Smooth muscle cell (in vitro differentiated cells): ENCODE data around the gene TEC. TPM values are rescaled to one million over a fixed set of nuclear protein-coding genes. Genes with fewer than 3 reads are reported as not detected.

Source experiments
- DNase-seq: peaks from one replicate; lab custom pipeline; 2025; ENCODE audit not compliant: unreplicated experiment; lab: John Stamatoyannopoulos, UW
- H2AFZ ChIP-seq: fragments of 200-600 bp; sonication (generic); 2 replicates; pipeline ENCODE4 v1.6.0; 2016; ENCODE audit warnings: antibody characterized with exemption, low read depth, mild to moderate bottlenecking
- H3F3A ChIP-seq: fragments of 200-600 bp; sonication (generic); 2 replicates; pipeline ENCODE4 v1.6.0; 2017; ENCODE audit warnings: antibody characterized with exemption, low read depth
- H3K27ac ChIP-seq: fragments of 200-600 bp; sonication (generic); 2 replicates; pipeline ENCODE4 v1.5.1; 2016; ENCODE audit warnings: low read depth, mild to moderate bottlenecking
- H3K27me3 ChIP-seq: fragments of 200-600 bp; sonication (generic); 2 replicates; pipeline ENCODE4 v1.6.1; 2016; ENCODE audit warnings: low read depth, mild to moderate bottlenecking
- H3K36me3 ChIP-seq: fragments of 200-600 bp; sonication (generic); 2 replicates; pipeline ENCODE4 v1.5.1; 2016; ENCODE audit warnings: low read depth
- H3K4me1 ChIP-seq: fragments of 200-600 bp; sonication (generic); 2 replicates; pipeline ENCODE4 v1.5.1; 2016; ENCODE audit warnings: low read depth
- H3K4me2 ChIP-seq: fragments of 200-600 bp; sonication (generic); 2 replicates; pipeline ENCODE4 v1.6.0; 2016; ENCODE audit warnings: mild to moderate bottlenecking
- H3K4me3 ChIP-seq: fragments of 200-600 bp; sonication (generic); 2 replicates; pipeline ENCODE4 v1.5.1; 2016; ENCODE audit warnings: mild to moderate bottlenecking
- H3K79me2 ChIP-seq: fragments of 200-600 bp; sonication (generic); 2 replicates; pipeline ENCODE4 v1.6.0; 2016; ENCODE audit warnings: low read depth, mild to moderate bottlenecking
- H3K9ac ChIP-seq: fragments of 200-600 bp; sonication (generic); 2 replicates; pipeline ENCODE4 v1.6.0; 2016; ENCODE audit warnings: low read depth
- H3K9me3 ChIP-seq: fragments of 200-600 bp; sonication (generic); replicated peaks from 2 replicates; pipeline ENCODE4 v1.5.1; 2016; ENCODE audit warnings: low read depth
- H4K20me1 ChIP-seq: fragments of 200-600 bp; sonication (generic); 2 replicates; pipeline ENCODE4 v1.6.0; 2016; ENCODE audit warnings: low read depth
- WGBS: methylation state at CpG from one replicate; pipeline ENCODE4 v1.1.7; 2016; ENCODE audit warnings: low lambda C conversion rate; 5-methylcytosine and 5-hydroxymethylcytosine counted together
- polyA plus RNA-seq: library from polyadenylated mRNA; unstranded; fragments of >200 nt; fragmentation: Nextera tagmentation; extraction: Ambion mirVana; gene quantifications from 2 replicates; pipeline ENCODE4 v1.2.1, GENCODE V29; 2016
- total RNA-seq: library from RNA; depleted of rRNA; stranded (reverse); fragments of >200 nt; gene quantifications from 2 replicates; pipeline ENCODE4 v1.2.3, GENCODE V29; 2014
- TF ChIP-seq, protein P1 (sequence below): fragments of 200-600 bp; sonication (generic); IDR thresholded peaks from 2 replicates; pipeline ENCODE4 v1.5.1; 2017; ENCODE audit warnings: borderline replicate concordance, mild to moderate bottlenecking, antibody characterized with exemption; ENCODE audit not compliant: insufficient read depth, poor library complexity, severe bottlenecking

Gene TEC
- total and polyA plus RNA-seq, 2 experiments from 2014 or later: 0.14 to 1.8 TPM

DNA sequence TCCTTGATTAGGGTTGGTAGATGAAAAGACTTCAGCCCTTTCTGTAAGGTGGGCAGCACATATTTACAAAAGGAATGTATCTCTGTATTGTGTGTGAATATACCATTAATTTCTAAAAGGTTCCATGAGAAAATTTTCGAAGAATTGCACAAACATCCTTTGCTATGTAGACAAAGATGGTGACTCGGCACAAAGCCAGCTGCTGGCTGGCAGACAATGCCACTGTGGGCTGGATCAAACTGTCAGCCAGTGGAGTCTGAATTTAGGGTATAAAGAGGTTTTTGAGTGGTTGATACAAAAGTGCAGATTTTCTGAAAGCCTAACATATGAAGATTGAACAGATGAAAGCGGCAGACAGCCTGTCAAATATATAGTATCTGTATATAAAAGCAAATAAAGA, 129.9 kb downstream of the TEC start:
- WGBS: 86% methylated on average over 3 of the region's 3 CpGs
- H3K36me3 ChIP-seq: no peaks in the 10 kb centered on the region
- no peaks in the 10 kb centered on the region for H4K20me1 ChIP-seq

GRCh38 chr4:48138936-48139335, 130.7 kb downstream of the TEC start:
- Histone ChIP-seq H2AFZ (no peak overlapping the region), H3F3A (no peaks in the 10 kb centered on the region), H3K4me2 (no peak overlapping the region), H3K79me2 (no peaks in the 10 kb centered on the region), H3K4me1 (no peaks in the 10 kb centered on the region), H3K27ac (no peak overlapping the region), H3K36me3 (no peaks in the 10 kb centered on the region), H3K4me3 (no peak overlapping the region), H3K9ac (no peak overlapping the region), H3K27me3 (no peaks in the 10 kb centered on the region), H3K9me3 (no peaks in the 10 kb centered on the region), H4K20me1 (no peaks in the 10 kb centered on the region)
- WGBS: 98% methylated on average over 3 of the region's 3 CpGs
- no peak for DNase-seq
- TF ChIP-seq, protein P1, sequence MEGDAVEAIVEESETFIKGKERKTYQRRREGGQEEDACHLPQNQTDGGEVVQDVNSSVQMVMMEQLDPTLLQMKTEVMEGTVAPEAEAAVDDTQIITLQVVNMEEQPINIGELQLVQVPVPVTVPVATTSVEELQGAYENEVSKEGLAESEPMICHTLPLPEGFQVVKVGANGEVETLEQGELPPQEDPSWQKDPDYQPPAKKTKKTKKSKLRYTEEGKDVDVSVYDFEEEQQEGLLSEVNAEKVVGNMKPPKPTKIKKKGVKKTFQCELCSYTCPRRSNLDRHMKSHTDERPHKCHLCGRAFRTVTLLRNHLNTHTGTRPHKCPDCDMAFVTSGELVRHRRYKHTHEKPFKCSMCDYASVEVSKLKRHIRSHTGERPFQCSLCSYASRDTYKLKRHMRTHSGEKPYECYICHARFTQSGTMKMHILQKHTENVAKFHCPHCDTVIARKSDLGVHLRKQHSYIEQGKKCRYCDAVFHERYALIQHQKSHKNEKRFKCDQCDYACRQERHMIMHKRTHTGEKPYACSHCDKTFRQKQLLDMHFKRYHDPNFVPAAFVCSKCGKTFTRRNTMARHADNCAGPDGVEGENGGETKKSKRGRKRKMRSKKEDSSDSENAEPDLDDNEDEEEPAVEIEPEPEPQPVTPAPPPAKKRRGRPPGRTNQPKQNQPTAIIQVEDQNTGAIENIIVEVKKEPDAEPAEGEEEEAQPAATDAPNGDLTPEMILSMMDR: no peak

More for the DNA sequence above, 129.9 kb downstream of the TEC start:
- no peak for DNase-seq
- Histone ChIP-seq H3K4me3 (no peak overlapping the region), H3F3A (no peaks in the 10 kb centered on the region), H2AFZ (no peak overlapping the region), H3K4me1 (no peaks in the 10 kb centered on the region), H3K4me2 (no peak overlapping the region), H3K79me2 (no peaks in the 10 kb centered on the region), H3K27me3 (no peaks in the 10 kb centered on the region), H3K9me3 (no peaks in the 10 kb centered on the region), H3K27ac (no peak overlapping the region), H3K9ac (no peak overlapping the region)
- TF ChIP-seq, protein P1: no peak

DNA sequence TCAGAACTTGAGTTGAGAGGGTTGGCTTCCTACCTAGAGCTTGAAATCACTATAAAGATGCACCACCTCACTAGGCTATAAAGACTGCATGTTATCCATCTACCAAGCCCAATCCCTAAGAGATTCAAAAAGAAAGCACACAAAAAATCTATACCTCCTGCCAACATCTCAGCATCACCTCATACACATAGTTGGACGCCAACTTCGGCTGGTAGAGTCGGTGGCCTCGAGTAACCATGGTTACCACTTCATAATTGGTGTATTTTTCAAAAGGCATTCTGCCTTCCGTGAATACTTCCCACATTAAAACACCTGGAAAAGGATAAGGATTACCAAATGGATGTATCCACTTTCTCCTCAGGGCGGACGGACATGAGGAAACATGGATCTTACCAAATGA, 131.1 kb downstream of the TEC start:
- H3K4me2 ChIP-seq: no peak overlapping the region
- WGBS: 98% methylated on average over 7 of the region's 7 CpGs
- no peaks in the 10 kb centered on the region for H3K27me3 ChIP-seq
- H3K9ac ChIP-seq: no peak overlapping the region
- H4K20me1 ChIP-seq: no peaks in the 10 kb centered on the region
- no peaks in the 10 kb centered on the region for H3K79me2 ChIP-seq
- H3K4me1 ChIP-seq: no peaks in the 10 kb centered on the region
- DNase-seq: no peak
- H3K27ac ChIP-seq: no peak overlapping the region
- no peak overlapping the region for H3K4me3 ChIP-seq
- H3K9me3 ChIP-seq: no peaks in the 10 kb centered on the region
- no peaks in the 10 kb centered on the region for H3K36me3 ChIP-seq
- TF ChIP-seq, protein P1: no peak
- no peaks in the 10 kb centered on the region for H3F3A ChIP-seq
- H2AFZ ChIP-seq: no peak overlapping the region

DNA sequence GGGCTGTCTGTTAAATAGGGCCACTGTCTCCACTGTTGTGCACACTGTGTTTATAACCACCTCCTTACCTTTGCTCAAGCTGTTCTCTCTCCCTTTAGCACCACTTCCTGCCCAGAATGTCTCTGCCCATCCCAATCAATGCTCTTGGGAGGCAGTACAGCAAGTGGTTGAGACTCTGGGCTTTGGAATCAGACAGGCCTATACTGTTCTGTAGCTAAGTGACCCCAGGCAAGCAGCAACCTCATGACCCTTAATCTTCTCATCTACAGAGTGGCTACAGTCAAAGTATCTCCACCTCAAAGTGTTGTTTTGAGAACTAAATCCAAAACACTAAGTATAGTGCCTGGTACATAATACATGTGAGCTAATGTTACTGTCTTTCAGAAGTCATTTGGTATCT, 131.8 kb downstream of the TEC start:
- H2AFZ ChIP-seq: no peak overlapping the region
- H3K79me2 ChIP-seq: no peaks in the 10 kb centered on the region
- no peaks in the 10 kb centered on the region for H3K4me1 ChIP-seq
- H4K20me1 ChIP-seq: no peaks in the 10 kb centered on the region
- H3K27ac ChIP-seq: no peak overlapping the region
- TF ChIP-seq, protein P1: no peak
- no peaks in the 10 kb centered on the region for H3K9me3 ChIP-seq
- no peak overlapping the region for H3K9ac ChIP-seq
- H3K4me3 ChIP-seq: no peak overlapping the region
- no peak for DNase-seq
- H3K36me3 ChIP-seq: no peaks in the 10 kb centered on the region
- H3K27me3 ChIP-seq: no peaks in the 10 kb centered on the region
- no peaks in the 10 kb centered on the region for H3F3A ChIP-seq
- no peak overlapping the region for H3K4me2 ChIP-seq
